Measurements from ENCODE around the gene UTS2B. TPM values are rescaled to one million over a fixed set of nuclear protein-coding genes. Genes with fewer than 3 reads are reported as not detected.
"Not testable (repeated sequence)": the region's sequence is repeated elsewhere in the genome, so short reads cannot be mapped to it uniquely, and the experiment has no call there.

Gene UTS2B
- total RNA-seq, 2 experiments from 2014 or later: not detected

GRCh38 chr3:191260431-191261303, 69.7 kb downstream of the UTS2B start:
- no peaks in the 10 kb centered on the region for H3K4me1 Mint-ChIP-seq (ENCODE audit: low read depth)
- no peaks in the 10 kb centered on the region for H3K36me3 Mint-ChIP-seq (ENCODE audit: low read depth)
- H3K27me3 Mint-ChIP-seq (ENCODE audit: low read depth): no peaks in the 10 kb centered on the region
- H3K9me3 Mint-ChIP-seq (ENCODE audit: insufficient read depth): no peaks in the 10 kb centered on the region
- ATAC-seq (no peak), DNase-seq (no peak)
- H3K27ac Mint-ChIP-seq: no peak overlapping the region
- ChIA-PET POLR2A (no interaction called here), CTCF (no interaction called here)
- H3K4me3 Mint-ChIP-seq: no peak overlapping the region

GRCh38 chr3:191259486-191259885, 70.8 kb downstream of the UTS2B start:
- CTCF ChIA-PET: no interaction called here
- Mint-ChIP-seq H3K36me3 (ENCODE audit: low read depth) (no peaks in the 10 kb centered on the region), H3K27me3 (ENCODE audit: low read depth) (no peaks in the 10 kb centered on the region), H3K4me3 (no peak overlapping the region), H3K9me3 (ENCODE audit: insufficient read depth) (no peaks in the 10 kb centered on the region), H3K27ac (no peak overlapping the region), H3K4me1 (ENCODE audit: low read depth) (no peaks in the 10 kb centered on the region)
- ATAC-seq: no peak
- no peak for DNase-seq
- POLR2A ChIA-PET: no interaction called here

- H3K4me1 Mint-ChIP-seq (ENCODE audit: low read depth): no peaks in the 10 kb centered on the region
- H3K4me3 Mint-ChIP-seq: no peak overlapping the region
- ATAC-seq (no peak), DNase-seq (no peak)
- no peak overlapping the region for H3K27ac Mint-ChIP-seq
- ChIA-PET CTCF (no interaction called here), POLR2A (no interaction called here)
- no peaks in the 10 kb centered on the region for H3K27me3 Mint-ChIP-seq (ENCODE audit: low read depth)
- no peaks in the 10 kb centered on the region for H3K36me3 Mint-ChIP-seq (ENCODE audit: low read depth)
- H3K9me3 Mint-ChIP-seq (ENCODE audit: insufficient read depth): no peaks in the 10 kb centered on the region
These were observed 73.0 kb downstream of the UTS2B start for GRCh38 chr3:191257286-191257685.

- ChIA-PET CTCF (no interaction called here), POLR2A (no interaction called here)
- Mint-ChIP-seq H3K36me3 (ENCODE audit: low read depth) (no peaks in the 10 kb centered on the region), H3K27ac (no peak overlapping the region), H3K4me1 (ENCODE audit: low read depth) (no peaks in the 10 kb centered on the region), H3K27me3 (ENCODE audit: low read depth) (no peaks in the 10 kb centered on the region), H3K4me3 (no peak overlapping the region), H3K9me3 (ENCODE audit: insufficient read depth) (no peaks in the 10 kb centered on the region)
- no peak for ATAC-seq
- no peak for DNase-seq
These were observed 73.9 kb downstream of the UTS2B start for GRCh38 chr3:191256405-191256804.

- no peaks in the 10 kb centered on the region for H3K27me3 Mint-ChIP-seq (ENCODE audit: low read depth)
- H3K36me3 Mint-ChIP-seq (ENCODE audit: low read depth): no peaks in the 10 kb centered on the region
- CTCF ChIA-PET: no interaction called here
- no peaks in the 10 kb centered on the region for H3K4me1 Mint-ChIP-seq (ENCODE audit: low read depth)
- POLR2A ChIA-PET: no interaction called here
- H3K4me3 Mint-ChIP-seq: no peak overlapping the region
- DNase-seq (no peak), ATAC-seq (no peak)
- no peak overlapping the region for H3K27ac Mint-ChIP-seq
- H3K9me3 Mint-ChIP-seq (ENCODE audit: insufficient read depth): no peaks in the 10 kb centered on the region
These were observed 75.2 kb downstream of the UTS2B start for GRCh38 chr3:191255156-191255555.

- no peak overlapping the region for H3K27ac Mint-ChIP-seq
- no peaks in the 10 kb centered on the region for H3K27me3 Mint-ChIP-seq (ENCODE audit: low read depth)
- no peak for ATAC-seq
- no peaks in the 10 kb centered on the region for H3K36me3 Mint-ChIP-seq (ENCODE audit: low read depth)
- POLR2A ChIA-PET: no interaction called here
- no peak for DNase-seq
- CTCF ChIA-PET: no interaction called here
- H3K4me1 Mint-ChIP-seq (ENCODE audit: low read depth): no peaks in the 10 kb centered on the region
- no peaks in the 10 kb centered on the region for H3K9me3 Mint-ChIP-seq (ENCODE audit: insufficient read depth)
- H3K4me3 Mint-ChIP-seq: no peak overlapping the region
These were observed 76.0 kb downstream of the UTS2B start for GRCh38 chr3:191254098-191254873.

GRCh38 chr3:191253089-191253799, 77.1 kb downstream of the UTS2B start:
- Mint-ChIP-seq H3K4me1 (ENCODE audit: low read depth) (no peaks in the 10 kb centered on the region), H3K27me3 (ENCODE audit: low read depth) (no peaks in the 10 kb centered on the region), H3K27ac (no peak overlapping the region), H3K9me3 (ENCODE audit: insufficient read depth) (no peaks in the 10 kb centered on the region), H3K4me3 (no peak overlapping the region), H3K36me3 (ENCODE audit: low read depth) (no peaks in the 10 kb centered on the region)
- CTCF ChIA-PET: no interaction called here
- POLR2A ChIA-PET: no interaction called here
- DNase-seq (no peak), ATAC-seq (no peak)

GRCh38 chr3:191246630-191247029, 83.7 kb downstream of the UTS2B start:
- POLR2A ChIA-PET: no interaction called here
- ATAC-seq (no peak), DNase-seq (no peak)
- Mint-ChIP-seq H3K4me3 (no peak overlapping the region), H3K4me1 (ENCODE audit: low read depth) (peaks cover 9% of the 10 kb centered on the region), H3K27ac (no peak overlapping the region), H3K27me3 (ENCODE audit: low read depth) (no peaks in the 10 kb centered on the region), H3K36me3 (ENCODE audit: low read depth) (no peaks in the 10 kb centered on the region), H3K9me3 (ENCODE audit: insufficient read depth) (no peaks in the 10 kb centered on the region)
- CTCF ChIA-PET: no interaction called here

- ATAC-seq; H3K4me3 Mint-ChIP-seq; H3K9me3 Mint-ChIP-seq (ENCODE audit: insufficient read depth); CTCF ChIA-PET; H3K4me1 Mint-ChIP-seq (ENCODE audit: low read depth); H3K36me3 Mint-ChIP-seq (ENCODE audit: low read depth); H3K27ac Mint-ChIP-seq; DNase-seq; H3K27me3 Mint-ChIP-seq (ENCODE audit: low read depth); POLR2A ChIA-PET: not testable (repeated sequence)
These were observed 84.3 kb downstream of the UTS2B start for GRCh38 chr3:191246034-191246433.

- no peaks in the 10 kb centered on the region for H3K36me3 Mint-ChIP-seq (ENCODE audit: low read depth)
- ATAC-seq (no peak), DNase-seq (no peak)
- ChIA-PET CTCF (interaction anchor here (1.2 to 1.5 kb wide), 3 partner anchors 9 to 1200 kb away, joined by 3 to 4 read pairs (median 4); no protein-coding TSS in a partner anchor), POLR2A (no interaction called here)
- H3K4me3 Mint-ChIP-seq: no peak overlapping the region
- H3K27me3 Mint-ChIP-seq (ENCODE audit: low read depth): no peaks in the 10 kb centered on the region
- H3K27ac Mint-ChIP-seq: no peak overlapping the region
- H3K4me1 Mint-ChIP-seq (ENCODE audit: low read depth): peaks cover 9% of the 10 kb centered on the region
- H3K9me3 Mint-ChIP-seq (ENCODE audit: insufficient read depth): no peaks in the 10 kb centered on the region
These were observed 86.0 kb downstream of the UTS2B start for GRCh38 chr3:191244242-191244867.

GRCh38 chr3:191240486-191240885, 89.8 kb downstream of the UTS2B start:
- Mint-ChIP-seq H3K27me3 (ENCODE audit: low read depth) (no peaks in the 10 kb centered on the region), H3K4me1 (ENCODE audit: low read depth) (peaks cover 3% of the 10 kb centered on the region), H3K36me3 (ENCODE audit: low read depth) (no peaks in the 10 kb centered on the region), H3K4me3 (no peak overlapping the region), H3K27ac (no peak overlapping the region), H3K9me3 (ENCODE audit: insufficient read depth) (no peaks in the 10 kb centered on the region)
- POLR2A ChIA-PET: no interaction called here
- CTCF ChIA-PET: no interaction called here
- DNase-seq (no peak), ATAC-seq (no peak)
